Tibial artery (tissue), 4 donors: ENCODE measurements around the gene VPS13C.
"Not testable (repeated sequence)": the region's sequence is repeated elsewhere in the genome, so short reads cannot be mapped to it uniquely, and the experiment has no call there.

ENCODE experiments used
- DNase-seq, 2 donors: peaks; one replicate each; pipeline ENCODE4 v3.0.0-alpha.2; 2019
- H3K27ac ChIP-seq, 2 donors: fragments of 200-600 bp; sonication (generic) in 1 of 2; 1 replicate in 1 of 2; 2 replicates in 1 of 2; pipeline ENCODE4 v1.5.1; 2018 to 2019; ENCODE audit warnings: mild to moderate bottlenecking in 1 of 2
- H3K27me3 ChIP-seq, 2 donors: fragments of 200-600 bp; sonication (generic) in 1 of 2; one replicate each; pipeline versions ENCODE4 v1.5.1 to v1.6.0; 2016 to 2019
- H3K36me3 ChIP-seq, 3 donors: fragments of 200-600 bp; sonication (generic) in 2 of 3; one replicate each; pipeline ENCODE4 v1.5.1; 2016 to 2019; ENCODE audit warnings: mild to moderate bottlenecking in 2 of 3
- H3K4me1 ChIP-seq, 4 donors: fragments of 200-600 bp; sonication (generic) in 2 of 4; 1 replicate in 3 of 4; 2 replicates in 1 of 4; pipeline ENCODE4 v1.5.1; 2016 to 2019
- H3K4me3 ChIP-seq, 2 donors: fragments of 200-600 bp; sonication (generic) in 1 of 2; 1 replicate in 1 of 2; 2 replicates in 1 of 2; pipeline ENCODE4 v1.5.1; 2018 to 2019; ENCODE audit warnings: mild to moderate bottlenecking in 2 of 2
- H3K9me3 ChIP-seq, 3 donors: fragments of 200-600 bp; sonication (generic) in 1 of 3; one replicate each; pipeline ENCODE4 v1.5.1; 2016 to 2019
- CTCF ChIP-seq, 2 experiments: fragments of 200-600 bp in 1 of 2; fragments of 450-650 bp in 1 of 2; IDR thresholded peaks; one replicate each; pipeline ENCODE4 v1.5.1; 2017 to 2019; ENCODE audit warnings: antibody characterized with exemption in 2 of 2, mild to moderate bottlenecking in 1 of 2, moderate library complexity in 1 of 2
- intact Hi-C: fragments of 100-400 bp; cut with DNase I; formaldehyde crosslinking; loops from one replicate; pipeline ENCODE4 v1.15.0; 2023; ENCODE audit warnings: low total_unique reads

The VPS13C gene

DNA sequence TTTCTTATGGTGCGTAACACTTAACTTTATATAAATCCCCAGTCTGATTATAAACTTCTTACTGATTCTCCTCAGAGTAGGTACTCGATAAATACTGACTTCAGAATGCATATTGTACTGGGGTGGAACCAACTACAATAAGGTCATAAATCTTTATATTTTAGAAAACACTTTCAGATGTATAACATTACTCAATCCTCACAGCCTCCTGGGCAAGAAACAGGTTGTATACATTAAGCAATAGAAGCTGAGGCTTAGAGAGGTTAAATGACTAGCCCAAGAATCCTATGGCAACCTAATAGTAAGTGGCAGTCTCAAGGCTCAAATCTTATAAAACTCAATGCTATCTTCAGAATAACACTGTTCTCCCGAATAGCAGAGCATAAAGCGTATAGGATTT lies 9.1 kb downstream of the VPS13C start:
- Histone ChIP-seq H3K27ac (no peak overlapping the region), H3K36me3 (no peaks in the 10 kb centered on the region), H3K9me3 (no peaks in the 10 kb centered on the region), H3K4me3 (no peak overlapping the region), H3K27me3 (no peaks in the 10 kb centered on the region), H3K4me1 (peaks cover 0 to 26% (median 0%) of the 10 kb centered on the region in 4 donors)
- TF ChIP-seq CTCF (IDR thresholded peaks at IDR 0.05), result no peak
- intact Hi-C loops, result no loop called here
- no peak for DNase-seq

GRCh38 chr15:62050115-62050514 lies 10.1 kb downstream of the VPS13C start:
- no peaks in the 10 kb centered on the region for H3K27me3 ChIP-seq
- intact Hi-C loops, result no loop called here
- TF ChIP-seq CTCF (IDR thresholded peaks at IDR 0.05), result no peak
- no peak overlapping the region for H3K27ac ChIP-seq
- no peak for DNase-seq
- no peaks in the 10 kb centered on the region for H3K9me3 ChIP-seq
- H3K4me3 ChIP-seq, result no peak overlapping the region
- H3K4me1 ChIP-seq, result peaks cover 0 to 24% (median 0%) of the 10 kb centered on the region in 4 donors
- no peaks in the 10 kb centered on the region for H3K36me3 ChIP-seq

DNA sequence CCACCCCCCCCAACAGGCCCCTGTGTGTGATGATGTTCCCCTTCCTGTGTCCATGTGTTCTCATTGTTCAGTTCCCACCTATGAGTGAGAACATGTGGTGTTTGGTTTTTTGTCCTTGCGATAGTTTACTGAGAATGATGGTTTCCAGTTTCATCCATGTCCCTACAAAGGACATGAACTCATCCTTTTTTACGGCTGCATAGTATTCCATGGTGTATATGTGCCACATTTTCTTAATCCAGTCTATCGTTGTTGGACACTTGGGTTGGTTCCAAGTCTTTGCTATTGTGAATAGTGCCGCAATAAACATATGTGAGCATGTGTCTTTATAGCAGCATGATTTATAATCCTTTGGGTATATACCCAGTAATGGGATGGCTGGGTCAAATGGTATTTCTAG lies 12.0 kb downstream of the VPS13C start:
- H3K36me3 ChIP-seq, intact Hi-C loops, H3K4me3 ChIP-seq, H3K9me3 ChIP-seq, H3K27me3 ChIP-seq, DNase-seq, H3K27ac ChIP-seq: not testable (repeated sequence)
- peaks cover 0 to 20% (median 0%) of the 10 kb centered on the region in 4 donors for H3K4me1 ChIP-seq

DNA sequence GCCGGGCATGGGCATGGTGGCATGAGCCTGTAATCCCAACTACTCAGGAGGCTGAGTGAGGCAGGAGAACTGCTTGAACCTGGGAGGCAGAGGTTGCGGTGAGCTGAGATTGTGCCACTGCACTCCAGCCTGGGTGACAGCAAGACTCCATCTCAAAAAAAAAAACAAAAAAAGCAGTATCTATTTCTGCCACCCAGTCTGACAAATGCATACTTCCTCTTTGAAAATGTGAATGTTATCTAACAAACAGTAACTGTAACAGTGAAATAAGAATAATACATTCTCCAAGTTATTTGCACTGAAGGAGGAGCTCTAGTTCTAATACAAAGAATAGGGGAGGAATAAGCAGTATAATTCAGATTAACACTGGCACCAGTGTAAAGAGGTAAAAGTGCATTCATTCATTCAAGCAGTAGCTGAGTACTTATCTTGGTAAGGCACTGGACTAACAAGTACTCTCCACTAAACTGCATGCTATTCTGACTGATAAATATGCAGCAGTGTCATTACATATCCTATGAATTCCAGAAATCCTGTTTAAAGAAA lies 12.9 kb downstream of the VPS13C start:
- H3K4me3 ChIP-seq, result no peak overlapping the region
- intact Hi-C loops, result no loop called here
- peaks cover 0 to 1% (median 0%) of the 10 kb centered on the region in 3 donors for H3K36me3 ChIP-seq
- H3K27ac ChIP-seq, result no peak overlapping the region
- H3K4me1 ChIP-seq, result peaks cover 0 to 19% (median 0%) of the 10 kb centered on the region in 4 donors
- no peak for DNase-seq
- H3K27me3 ChIP-seq, result no peaks in the 10 kb centered on the region
- no peak for TF ChIP-seq CTCF (IDR thresholded peaks at IDR 0.05)
- H3K9me3 ChIP-seq, result no peaks in the 10 kb centered on the region

- no peak for TF ChIP-seq CTCF (IDR thresholded peaks at IDR 0.05)
- intact Hi-C loops, result no loop called here
- Histone ChIP-seq H3K36me3 (peaks cover 5% of the 10 kb centered on the region in 3 donors), H3K4me3 (no peak overlapping the region), H3K4me1 (peaks cover 0 to 7% (median 0%) of the 10 kb centered on the region in 4 donors), H3K27me3 (no peaks in the 10 kb centered on the region), H3K9me3 (no peaks in the 10 kb centered on the region), H3K27ac (no peak overlapping the region)
- no peak for DNase-seq
Observed at GRCh38 chr15:62046078-62046743, 14.0 kb downstream of the VPS13C start.

DNA sequence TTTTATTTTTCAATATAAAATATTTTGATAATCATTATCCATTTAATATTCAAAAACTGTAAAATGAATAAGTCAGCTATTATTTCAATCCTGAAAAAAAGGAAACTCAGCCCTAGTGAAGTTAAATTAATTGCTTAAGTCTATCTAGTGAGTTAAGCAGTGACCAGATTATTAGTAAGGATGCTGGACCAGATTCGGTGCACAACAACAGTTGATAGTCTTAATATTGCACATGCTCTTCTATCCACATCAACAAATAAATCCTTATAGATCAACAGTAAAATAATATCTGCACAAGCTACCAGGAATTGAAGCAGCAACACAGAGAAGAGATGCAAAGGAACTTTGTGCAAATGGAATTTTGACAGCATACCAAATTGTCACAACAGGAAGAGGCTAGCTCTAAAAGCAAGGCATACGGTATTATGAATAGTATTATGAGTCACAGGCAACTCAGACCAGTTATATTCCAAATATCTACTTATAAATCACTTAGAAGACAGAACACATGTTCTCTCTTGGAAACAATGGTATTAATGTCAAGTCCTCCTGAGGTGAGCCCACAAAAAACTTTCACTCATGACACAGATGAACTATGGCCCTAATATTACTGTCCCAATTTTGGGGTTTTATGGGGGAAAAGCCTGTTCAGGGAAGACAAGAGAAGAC lies 24.9 kb downstream of the VPS13C start:
- Histone ChIP-seq H3K4me1 (peaks cover 0 to 5% (median 0%) of the 10 kb centered on the region in 4 donors), H3K4me3 (no peak overlapping the region), H3K27ac (no peak overlapping the region), H3K27me3 (no peaks in the 10 kb centered on the region), H3K9me3 (no peaks in the 10 kb centered on the region), H3K36me3 (peaks cover 9 to 27% (median 14%) of the 10 kb centered on the region in 3 donors)
- no peak for DNase-seq
- no peak for TF ChIP-seq CTCF (IDR thresholded peaks at IDR 0.05)
- intact Hi-C loops, result no loop called here
